DMS79 treated with DMSO at 0.1 percent for 48 hours (cell line): ENCODE measurements around the gene PAX7.
"Not testable (repeated sequence)": the region's sequence is repeated elsewhere in the genome, so short reads cannot be mapped to it uniquely, and the experiment has no call there.

Experiments used
- DNase-seq: peaks from one replicate; lab custom pipeline; 2025; lab: John Stamatoyannopoulos, UW

PAX7 gene

GRCh38 chr1:18661404-18662285 is 31.0 kb downstream of the PAX7 start:
- DNase-seq, result no peak

DNA sequence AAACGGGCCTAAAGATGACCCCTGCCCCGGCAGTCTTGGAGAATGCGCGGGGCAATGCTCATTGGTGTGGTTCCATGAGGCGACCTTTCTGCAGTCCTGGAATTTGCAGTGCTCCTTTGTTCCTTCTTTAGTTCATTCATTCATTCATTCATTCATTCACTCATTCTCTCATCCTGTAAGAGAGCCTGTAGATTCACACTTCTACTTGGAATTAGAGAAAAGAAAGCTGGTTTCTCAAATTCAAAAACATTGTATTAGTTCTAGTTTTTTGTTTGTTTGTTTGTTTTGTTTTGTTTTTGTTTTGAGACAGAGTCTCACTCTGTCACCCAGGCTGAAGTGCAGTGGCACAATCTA is 31.6 kb downstream of the PAX7 start:
- no peak for DNase-seq

GRCh38 chr1:18666317-18666920 is 35.8 kb downstream of the PAX7 start:
- peak; percentile 16 for DNase-seq

- DNase-seq, result no peak
These were observed 36.7 kb downstream of the PAX7 start for GRCh38 chr1:18667333-18667732.

GRCh38 chr1:18668046-18668445 is 37.4 kb downstream of the PAX7 start:
- DNase-seq, result no peak

- DNase-seq, result no peak
These were observed 38.2 kb downstream of the PAX7 start for GRCh38 chr1:18668750-18669404.

DNA sequence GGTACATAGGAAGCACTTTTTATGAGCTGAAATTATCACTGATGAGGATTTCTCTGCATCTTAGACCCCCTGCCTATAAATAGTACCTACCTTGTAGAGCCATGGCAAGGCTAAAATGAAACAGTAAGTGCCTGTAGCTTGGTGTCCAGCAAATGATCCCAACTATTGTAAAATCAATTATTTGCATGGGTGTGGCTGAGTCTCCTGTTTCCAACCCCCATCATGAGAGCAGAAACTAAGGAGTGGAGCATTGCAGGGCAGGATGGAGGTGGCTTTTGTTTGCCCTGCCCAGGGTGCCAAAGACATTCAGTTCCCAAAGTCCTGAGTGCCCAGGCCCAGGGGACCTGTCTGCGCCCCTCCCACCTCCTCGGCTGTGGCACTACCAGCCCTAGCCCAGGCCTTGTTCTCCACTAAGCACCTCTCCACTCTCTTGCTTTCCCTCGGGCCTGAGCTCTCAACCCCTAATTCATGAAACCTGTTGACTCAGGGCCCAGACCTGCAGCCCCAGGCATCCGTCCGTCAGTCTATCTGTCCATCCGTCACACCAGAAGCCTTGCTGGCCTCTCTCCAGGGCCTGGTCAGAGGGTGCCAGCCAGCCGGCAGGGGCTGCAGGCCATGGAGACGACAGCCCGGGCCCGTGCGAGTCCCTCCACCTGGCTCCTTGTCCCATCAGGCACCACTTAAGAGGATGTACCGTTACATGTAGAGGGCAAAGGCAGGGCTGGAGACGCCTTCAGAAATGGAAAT is 39.6 kb downstream of the PAX7 start:
- DNase-seq, result no peak

DNA sequence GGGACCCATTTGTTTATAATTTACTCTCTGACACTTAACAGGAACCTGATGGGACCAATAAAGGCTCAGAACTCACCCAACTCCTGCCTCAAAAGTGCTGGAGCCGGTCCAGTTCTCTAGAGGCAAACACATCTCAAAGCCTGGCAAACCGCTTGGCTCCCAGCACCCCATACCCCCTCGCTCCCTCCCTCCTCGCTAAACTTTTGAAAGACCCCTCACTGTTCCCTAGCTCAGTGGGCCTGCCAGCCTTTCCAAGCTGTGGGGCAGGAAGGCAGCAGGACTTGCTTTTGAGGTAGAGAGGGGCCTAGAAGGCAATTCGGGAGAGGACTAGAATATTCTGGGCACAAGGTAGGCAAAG is 40.2 kb downstream of the PAX7 start:
- no peak for DNase-seq

- no peak for DNase-seq
These were observed 43.3 kb downstream of the PAX7 start for GRCh38 chr1:18673976-18674375.

DNA sequence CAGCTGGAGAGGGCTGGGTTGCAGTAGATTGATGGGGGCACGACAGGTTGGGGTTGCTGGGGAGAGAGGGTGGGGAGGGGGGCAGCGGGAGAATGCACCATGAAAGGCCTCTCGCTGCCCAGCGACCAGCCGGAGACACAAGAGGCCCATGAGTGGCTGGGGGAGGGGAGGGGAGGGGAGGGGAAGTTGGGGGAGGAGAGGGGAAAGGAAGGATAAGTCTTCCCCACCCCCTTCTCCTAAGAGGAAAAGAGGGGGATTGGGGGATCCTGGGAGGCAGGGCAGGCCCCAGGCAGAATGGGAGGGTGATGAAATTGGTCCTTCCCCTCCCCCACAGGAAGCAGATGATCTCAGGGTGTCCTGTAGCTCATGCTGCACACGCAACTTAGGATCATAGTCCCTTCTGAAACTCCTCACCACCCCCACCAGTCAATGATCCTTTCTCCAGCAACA is 45.7 kb downstream of the PAX7 start:
- DNase-seq, result no peak

DNA sequence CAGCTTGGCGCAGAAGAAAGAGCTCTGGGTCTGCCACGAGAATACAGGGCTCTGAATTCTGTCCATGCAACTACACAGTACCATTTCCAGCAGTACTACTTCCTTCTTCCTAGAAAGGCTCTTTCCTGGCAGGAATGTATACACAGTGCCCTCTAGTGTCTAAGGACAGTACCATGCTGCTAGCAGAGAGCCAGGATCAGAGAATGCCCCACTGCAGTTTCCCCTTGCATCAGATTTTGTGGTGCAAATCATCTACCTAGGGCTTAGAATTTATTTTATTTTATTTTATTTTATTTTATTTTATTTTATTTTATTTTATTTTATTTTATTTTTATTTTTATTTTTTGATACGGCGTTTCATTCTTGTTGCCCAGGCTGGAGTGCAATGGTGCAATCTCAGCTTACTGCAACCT is 50.8 kb downstream of the PAX7 start:
- peak; percentile 7 for DNase-seq

- no peak for DNase-seq
These were observed 51.7 kb downstream of the PAX7 start for GRCh38 chr1:18682375-18682774.

DNA sequence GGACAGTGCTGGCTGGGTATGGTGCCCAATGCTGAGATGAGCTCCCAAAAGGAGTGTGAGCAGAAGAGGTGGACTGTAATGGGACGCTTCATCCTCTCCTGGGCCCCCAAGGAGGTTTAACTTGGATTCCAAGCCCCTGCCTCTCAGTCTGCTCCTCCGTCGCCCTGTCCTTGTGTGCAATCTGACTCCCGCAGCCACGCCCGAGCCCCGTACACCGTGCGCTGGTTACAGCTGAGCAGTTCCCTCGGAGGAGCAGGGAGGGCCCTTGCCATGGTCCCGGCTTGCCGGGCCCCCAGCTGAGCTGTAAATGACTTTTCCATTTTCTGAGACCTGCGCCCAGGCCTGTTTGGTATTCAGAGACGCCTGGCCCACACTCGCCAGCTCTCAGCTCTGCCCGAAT is 53.7 kb downstream of the PAX7 start:
- DNase-seq, result peak; percentile 24

DNA sequence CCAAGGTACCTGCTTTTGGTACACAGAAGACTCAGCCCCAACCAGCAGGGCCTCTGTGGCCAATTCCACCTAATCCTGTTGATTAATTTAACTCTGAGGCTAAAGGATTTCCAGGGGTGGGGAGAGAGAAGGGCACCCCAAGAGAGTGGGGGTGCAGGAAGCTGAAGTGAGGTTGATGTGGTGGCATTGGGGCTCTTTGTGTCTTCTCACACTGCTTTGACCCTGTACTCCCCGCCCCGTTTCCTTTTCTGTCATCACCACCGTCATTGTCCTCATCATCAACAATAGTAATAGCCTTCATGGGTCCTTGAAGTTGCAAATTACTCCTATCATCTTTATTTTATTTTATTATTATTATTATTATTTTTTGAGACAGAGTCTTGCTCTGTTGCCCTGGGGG is 55.9 kb downstream of the PAX7 start:
- no peak for DNase-seq

DNA sequence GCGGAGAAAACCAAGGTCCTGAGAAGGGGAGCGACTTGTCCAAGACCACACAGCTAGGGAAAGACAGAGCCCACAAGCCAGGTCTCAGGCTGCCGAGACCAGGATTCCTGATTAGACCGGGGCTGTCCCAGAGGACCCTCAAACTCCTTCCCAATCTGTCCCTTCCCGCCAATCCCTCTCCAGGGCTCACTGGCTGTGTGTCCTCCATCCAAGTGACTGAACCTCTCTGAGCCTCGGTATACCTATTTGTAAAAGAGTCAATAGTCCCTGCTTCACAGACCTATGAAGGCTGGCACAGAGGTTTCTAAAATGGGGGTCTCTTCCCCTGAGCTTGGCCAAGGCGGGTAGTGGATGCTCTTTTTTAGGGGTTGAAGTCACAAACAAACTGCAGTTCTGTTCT is 56.6 kb downstream of the PAX7 start:
- no peak for DNase-seq

GRCh38 chr1:18691648-18692047 is 61.0 kb downstream of the PAX7 start:
- no peak for DNase-seq

GRCh38 chr1:18693256-18694098 is 62.8 kb downstream of the PAX7 start:
- peak; percentile 17 for DNase-seq

DNA sequence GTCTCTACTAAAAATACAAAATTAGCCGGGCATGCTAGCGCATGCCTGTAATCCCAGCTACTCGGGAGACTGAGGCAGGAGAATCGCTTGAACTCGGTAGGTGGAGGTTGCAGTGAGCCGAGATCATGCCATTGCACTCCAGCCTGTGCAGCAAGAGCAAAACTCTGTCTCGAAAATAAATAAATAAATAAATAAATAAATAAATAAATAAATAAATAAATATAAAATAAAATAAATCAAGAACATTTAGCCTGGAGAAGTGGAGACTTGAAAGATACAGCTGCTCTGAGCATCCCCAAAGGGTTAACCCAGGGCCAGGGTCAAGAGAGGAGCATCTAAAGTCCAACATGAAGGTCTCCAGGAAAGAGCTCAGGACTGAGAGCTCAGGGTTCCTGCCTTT is 63.6 kb downstream of the PAX7 start:
- DNase-seq, result not testable (repeated sequence)

DNA sequence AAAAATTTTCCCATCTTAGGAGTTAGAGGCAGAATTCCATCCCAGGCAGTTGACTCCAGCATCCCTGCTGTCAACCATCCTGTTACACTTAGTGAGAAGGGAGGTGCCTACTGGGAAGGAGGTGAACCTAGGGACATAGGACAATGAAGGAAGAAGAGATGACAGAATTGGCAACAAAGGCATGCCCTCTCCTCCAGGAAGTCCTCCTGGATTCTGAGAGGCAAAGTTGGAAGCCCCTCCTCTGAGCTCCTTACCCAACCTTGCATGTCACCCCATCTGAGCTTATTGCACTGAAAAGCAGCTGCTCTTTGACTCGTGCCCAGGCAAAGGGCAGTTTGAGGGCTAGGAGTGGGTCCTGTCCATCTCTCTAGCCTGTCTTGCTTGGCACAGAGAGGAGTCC is 66.9 kb downstream of the PAX7 start:
- DNase-seq, result no peak

- DNase-seq, result no peak
These were observed 69.9 kb downstream of the PAX7 start for GRCh38 chr1:18700530-18700929.

- no peak for DNase-seq
These were observed 70.5 kb downstream of the PAX7 start for GRCh38 chr1:18701183-18701582.
